HFFc6 (cell line): ENCODE results near the gene KASH5. TPM values are rescaled to one million over a fixed set of nuclear protein-coding genes. Genes with fewer than 3 reads are reported as not detected.

ENCODE experiments used
- DNase-seq: peaks from one replicate; pipeline ENCODE4 v3.0.0-alpha.2; 2018
- H3K27ac Mint-ChIP-seq: 2 replicates; pipeline ENCODE4 v1.8.0; 2020; ENCODE audit warnings: mild to moderate bottlenecking, mixed read lengths
- H3K27me3 Mint-ChIP-seq: 2 replicates; pipeline ENCODE4 v1.8.0; 2021; ENCODE audit warnings: mild to moderate bottlenecking, moderate library complexity, mixed read lengths; ENCODE audit not compliant: insufficient read depth
- H3K36me3 Mint-ChIP-seq: 2 replicates; pipeline ENCODE4 v1.8.0; 2021; ENCODE audit warnings: low read depth, mixed read lengths
- H3K4me1 Mint-ChIP-seq: 2 replicates; pipeline ENCODE4 v1.8.0; 2020; ENCODE audit warnings: low read depth, mixed read lengths
- H3K4me3 Mint-ChIP-seq: 2 replicates; pipeline ENCODE4 v1.8.0; 2020; ENCODE audit warnings: mild to moderate bottlenecking, moderate library complexity, mixed read lengths
- H3K9me3 Mint-ChIP-seq: 2 replicates; pipeline ENCODE4 v1.8.0; 2020; ENCODE audit warnings: mild to moderate bottlenecking, mixed read lengths
- CTCF ChIP-seq: fragments of 200-600 bp; sonication (generic); IDR thresholded peaks from 2 replicates; pipeline ENCODE4 v1.5.0; 2021; ENCODE audit warnings: antibody characterized with exemption, mild to moderate bottlenecking
- total RNA-seq, 6 experiments: library from RNA; stranded (reverse); fragmentation: NEBNext Ultra II Directional; extraction: Animal tissue kit (Norgen Biotek cat#: 25700); gene quantifications; 2 replicates in 1 of 6; 3 replicates in 5 of 6; pipeline ENCODE4 v1.2.3, GENCODE V29; 2021

KASH5 gene
- total RNA-seq, 6 experiments from 2014 or later: not detected

- no peak for TF ChIP-seq CTCF
- H3K9me3 Mint-ChIP-seq: no peaks in the 10 kb centered on the region
- peaks cover 11% of the 10 kb centered on the region; the same call in 1 of the 2 replicates for H3K36me3 Mint-ChIP-seq
- H3K27ac Mint-ChIP-seq: no peak overlapping the region; the same call in none of the 2 replicates
- H3K4me1 Mint-ChIP-seq: peaks cover 35% of the 10 kb centered on the region
- H3K4me3 Mint-ChIP-seq: no peak overlapping the region; the same call in 1 of the 2 replicates
- H3K27me3 Mint-ChIP-seq: peaks cover 6% of the 10 kb centered on the region
- no peak for DNase-seq
These were observed 27.9 kb upstream of the KASH5 start for GRCh38 chr19:49359851-49360820.

- Mint-ChIP-seq H3K27me3 (peaks cover 7% of the 10 kb centered on the region), H3K4me3 (no peak overlapping the region), H3K36me3 (peaks cover 4% of the 10 kb centered on the region; the same call in 1 of the 2 replicates), H3K9me3 (no peaks in the 10 kb centered on the region), H3K27ac (no peak overlapping the region; the same call in 1 of the 2 replicates), H3K4me1 (peaks cover 25% of the 10 kb centered on the region)
- peak; percentile 39 for DNase-seq
- TF ChIP-seq CTCF: no peak
These were observed 26.5 kb upstream of the KASH5 start for GRCh38 chr19:49361438-49362047.

GRCh38 chr19:49362048-49362928, 25.8 kb upstream of the KASH5 start, which contains the start of gene TEAD2:
TEAD2 (minus strand) TSS chr19:49362416; CDS start chr19:49360075, 2,341 bp downstream.
- H3K36me3 Mint-ChIP-seq: peaks cover 4% of the 10 kb centered on the region; the same call in 1 of the 2 replicates

GRCh38 chr19:49362929-49363267, 25.2 kb upstream of the KASH5 start:
- peaks cover 18% of the 10 kb centered on the region for H3K4me1 Mint-ChIP-seq
- H3K36me3 Mint-ChIP-seq: peaks cover 4% of the 10 kb centered on the region; the same call in 1 of the 2 replicates
- TF ChIP-seq CTCF: no peak
- H3K9me3 Mint-ChIP-seq: no peaks in the 10 kb centered on the region
- H3K27me3 Mint-ChIP-seq: peaks cover 7% of the 10 kb centered on the region
- DNase-seq: no peak
- no peak overlapping the region for H3K27ac Mint-ChIP-seq
- no peak overlapping the region for H3K4me3 Mint-ChIP-seq

More at GRCh38 chr19:49362048-49362928, 25.8 kb upstream of the KASH5 start, which contains the start of gene TEAD2:
- Mint-ChIP-seq H3K9me3 (no peaks in the 10 kb centered on the region), H3K4me1 (peaks cover 18% of the 10 kb centered on the region), H3K27me3 (peaks cover 7% of the 10 kb centered on the region), H3K4me3 (no peak within 1 kb of the TSS), H3K27ac (no peak within 1 kb of the TSS; the same call in 1 of the 2 replicates)
- no peak for TF ChIP-seq CTCF
- DNase-seq: peak; percentile 18
